A673 (cell line): Measurements from ENCODE around the gene CUX1. TPM values are rescaled to one million over a fixed set of nuclear protein-coding genes. Genes with fewer than 3 reads are reported as not detected.
"Not testable (repeated sequence)": the region's sequence is repeated elsewhere in the genome, so short reads cannot be mapped to it uniquely, and the experiment has no call there.

Experiments
- BruUV-seq: library from RNA; stranded (reverse); fragments of 400-500 nt; replicated peaks from 2 replicates; lab custom pipeline; 2021; lab: Mats Ljungman, UMichigan
- CTCF ChIA-PET: fragments of 300-600 bp; sonication (Branson Sonifier 250); formaldehyde crosslinking; loops from one replicate; lab custom pipeline; 2022; ENCODE audit warnings: antibody characterized with exemption; lab: Charles Lee
- POLR2A ChIA-PET: fragments of 300-600 bp; sonication (Branson Sonifier 250); formaldehyde crosslinking; loops from one replicate; lab custom pipeline; 2022; ENCODE audit warnings: antibody characterized with exemption; ENCODE audit not compliant: low non-redundant PET; lab: Charles Lee
- DNase-seq: peaks from one replicate; pipeline ENCODE4 v3.0.0-alpha.2; 2015; ENCODE audit warnings: low spot score
- H3K27ac ChIP-seq: fragments of 200-600 bp; sonication (generic); 2 replicates; pipeline ENCODE4 v1.5.1; 2016; ENCODE audit warnings: mixed run types, low read depth, mild to moderate bottlenecking, mixed read lengths, antibody characterized with exemption, low read length; ENCODE audit not compliant: poor library complexity, severe bottlenecking
- H3K27me3 ChIP-seq: fragments of 200-600 bp; sonication (generic); replicated peaks from 2 replicates; pipeline ENCODE4 v1.6.1; 2017; ENCODE audit warnings: mixed run types, low read depth, mild to moderate bottlenecking, mixed read lengths, antibody characterized with exemption, low read length; ENCODE audit not compliant: insufficient read depth, poor library complexity
- H3K36me3 ChIP-seq: fragments of 200-600 bp; sonication (generic); 2 replicates; pipeline ENCODE4 v1.6.1; 2016; ENCODE audit warnings: mixed run types, mild to moderate bottlenecking, mixed read lengths, antibody characterized with exemption, low read length; ENCODE audit not compliant: insufficient read depth, poor library complexity, severe bottlenecking
- H3K4me1 ChIP-seq: fragments of 200-600 bp; sonication (generic); 2 replicates; pipeline ENCODE4 v1.6.1; 2017; ENCODE audit warnings: mixed run types, mild to moderate bottlenecking, mixed read lengths, antibody characterized with exemption, low read length; ENCODE audit not compliant: insufficient read depth, poor library complexity, severe bottlenecking
- H3K4me3 ChIP-seq: fragments of 200-600 bp; sonication (generic); 2 replicates; pipeline ENCODE4 v1.5.1; 2016; ENCODE audit warnings: low read depth, mixed run types, mild to moderate bottlenecking, mixed read lengths, low read length; ENCODE audit not compliant: poor library complexity, severe bottlenecking
- H3K9me3 ChIP-seq: fragments of 200-600 bp; sonication (generic); 2 replicates; pipeline ENCODE4 v1.6.1; 2016; ENCODE audit warnings: mixed run types, low read depth, mild to moderate bottlenecking, mixed read lengths, antibody characterized with exemption, low read length; ENCODE audit not compliant: poor library complexity, severe bottlenecking
- EZH2 ChIP-seq: fragments of 200-600 bp; sonication (generic); IDR thresholded peaks from 2 replicates; pipeline ENCODE4 v1.6.1; 2017; ENCODE audit warnings: borderline replicate concordance, low read depth, mild to moderate bottlenecking, mixed read lengths, antibody characterized with exemption, low read length; ENCODE audit not compliant: poor library complexity, severe bottlenecking
- intact Hi-C: fragments of 100-400 bp; cut with micrococcal nuclease; formaldehyde crosslinking; loops from one replicate; pipeline ENCODE4 v1.10.0; 2022; ENCODE audit not compliant: unreplicated experiment
- total RNA-seq: library from RNA; stranded (reverse); gene quantifications from 2 replicates; pipeline ENCODE4 v1.2.3, GENCODE V29; 2021
- TF ChIP-seq, protein P1 (sequence below): fragments of 300-800, 200-600 bp; sonication (generic); conservative IDR thresholded peaks from 2 replicates; pipeline ENCODE4 v1.5.1; 2017; ENCODE audit warnings: low read depth, mild to moderate bottlenecking, antibody characterized with exemption, low read length, moderate library complexity, mixed read lengths

The CUX1 gene
- total RNA-seq, 1 experiment from 2014 or later: 49.4 TPM

GRCh38 chr7:101820703-101821102, 3.3 kb downstream of the CUX1 start:
- no TSS peak for BruUV-seq
- H3K36me3 ChIP-seq: no peaks in the 10 kb centered on the region
- H3K27ac ChIP-seq: no peak overlapping the region
- no peaks in the 10 kb centered on the region for H3K27me3 ChIP-seq
- CTCF ChIA-PET: no interaction called here
- DNase-seq: peak; percentile 60
- H3K4me1 ChIP-seq: peaks cover 54% of the 10 kb centered on the region
- H3K4me3 ChIP-seq: no peak overlapping the region
- H3K9me3 ChIP-seq: no peaks in the 10 kb centered on the region
- no peak for TF ChIP-seq EZH2
- TF ChIP-seq, protein P1, sequence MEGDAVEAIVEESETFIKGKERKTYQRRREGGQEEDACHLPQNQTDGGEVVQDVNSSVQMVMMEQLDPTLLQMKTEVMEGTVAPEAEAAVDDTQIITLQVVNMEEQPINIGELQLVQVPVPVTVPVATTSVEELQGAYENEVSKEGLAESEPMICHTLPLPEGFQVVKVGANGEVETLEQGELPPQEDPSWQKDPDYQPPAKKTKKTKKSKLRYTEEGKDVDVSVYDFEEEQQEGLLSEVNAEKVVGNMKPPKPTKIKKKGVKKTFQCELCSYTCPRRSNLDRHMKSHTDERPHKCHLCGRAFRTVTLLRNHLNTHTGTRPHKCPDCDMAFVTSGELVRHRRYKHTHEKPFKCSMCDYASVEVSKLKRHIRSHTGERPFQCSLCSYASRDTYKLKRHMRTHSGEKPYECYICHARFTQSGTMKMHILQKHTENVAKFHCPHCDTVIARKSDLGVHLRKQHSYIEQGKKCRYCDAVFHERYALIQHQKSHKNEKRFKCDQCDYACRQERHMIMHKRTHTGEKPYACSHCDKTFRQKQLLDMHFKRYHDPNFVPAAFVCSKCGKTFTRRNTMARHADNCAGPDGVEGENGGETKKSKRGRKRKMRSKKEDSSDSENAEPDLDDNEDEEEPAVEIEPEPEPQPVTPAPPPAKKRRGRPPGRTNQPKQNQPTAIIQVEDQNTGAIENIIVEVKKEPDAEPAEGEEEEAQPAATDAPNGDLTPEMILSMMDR: no peak
- POLR2A ChIA-PET: interaction anchor here (0.7 kb wide), 1 partner anchor 615 kb away, joined by 3 read pairs; no protein-coding TSS in a partner anchor
- intact Hi-C loops: no loop called here

- intact Hi-C loops, H3K27ac ChIP-seq, H3K9me3 ChIP-seq, H3K36me3 ChIP-seq, BruUV-seq, H3K4me3 ChIP-seq, H3K27me3 ChIP-seq, DNase-seq: not testable (repeated sequence)
- ChIA-PET CTCF (interaction anchor here (1.0 kb wide), 1 partner anchor 220 kb away, joined by 3 read pairs; no protein-coding TSS in a partner anchor), POLR2A (interaction anchor here (0.5 kb wide), 1 partner anchor 14 kb away, joined by 5 read pairs; no protein-coding TSS in a partner anchor)
- peaks cover 51% of the 10 kb centered on the region for H3K4me1 ChIP-seq
Observed at GRCh38 chr7:101822632-101823031, 5.2 kb downstream of the CUX1 start.

DNA sequence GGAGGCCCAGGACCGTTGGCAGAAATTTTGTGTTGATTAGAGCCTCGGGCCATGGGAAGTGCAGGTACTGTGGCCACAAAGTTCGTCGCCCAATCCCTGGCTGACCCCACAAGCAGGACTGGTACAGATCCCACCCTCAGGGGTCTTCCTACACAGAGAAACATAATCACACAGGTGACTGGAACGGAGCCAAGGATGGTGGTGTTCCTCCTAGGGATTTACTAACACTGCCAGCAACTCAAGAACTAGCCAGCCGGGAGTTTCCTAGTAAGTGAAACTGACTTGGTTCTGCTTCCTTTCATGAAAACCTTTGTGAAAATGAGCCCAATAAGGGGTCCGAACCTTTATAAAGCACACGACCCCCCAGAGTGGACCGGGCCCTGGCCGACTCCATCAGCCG, 5.7 kb downstream of the CUX1 start:
- BruUV-seq: no TSS peak
- DNase-seq: peak; percentile 46
- Histone ChIP-seq H3K4me3 (peak overlapping the region; percentile 9), H3K36me3 (no peaks in the 10 kb centered on the region), H3K4me1 (peaks cover 46% of the 10 kb centered on the region), H3K9me3 (no peaks in the 10 kb centered on the region), H3K27ac (peak overlapping the region; percentile 0), H3K27me3 (no peaks in the 10 kb centered on the region)
- intact Hi-C loops: no loop called here
- ChIA-PET CTCF (interaction anchor here (1.0 kb wide), 1 partner anchor 221 kb away, joined by 3 read pairs; no protein-coding TSS in a partner anchor), POLR2A (no interaction called here)
- no peak for TF ChIP-seq EZH2
- TF ChIP-seq, protein P1: no peak

DNA sequence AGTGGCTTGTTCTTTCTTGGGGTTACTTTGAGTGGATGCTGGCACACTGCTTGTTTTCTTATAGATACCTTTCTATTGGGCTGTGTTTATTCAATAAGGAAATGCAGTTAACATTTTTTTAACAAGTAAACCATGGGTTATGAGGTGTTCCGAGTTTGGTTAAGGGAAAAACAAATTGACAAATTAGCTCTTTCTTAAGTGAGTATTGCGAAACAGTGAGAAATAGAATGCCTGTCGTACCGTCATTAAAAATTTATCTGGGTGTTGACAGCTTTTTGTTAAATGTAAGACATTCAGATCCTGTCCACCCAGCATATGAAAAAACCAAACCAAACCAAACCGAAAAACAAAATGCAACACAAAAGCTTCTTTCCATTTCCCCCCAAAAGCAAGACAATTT, 6.2 kb downstream of the CUX1 start:
- H3K4me1 ChIP-seq: peaks cover 43% of the 10 kb centered on the region
- peak; percentile 29 for DNase-seq
- no peaks in the 10 kb centered on the region for H3K27me3 ChIP-seq
- BruUV-seq: no TSS peak
- peak overlapping the region; percentile 0 for H3K27ac ChIP-seq
- POLR2A ChIA-PET: no interaction called here
- H3K4me3 ChIP-seq: peak overlapping the region; percentile 9
- no peak for TF ChIP-seq EZH2
- TF ChIP-seq, protein P1: no peak
- no peaks in the 10 kb centered on the region for H3K9me3 ChIP-seq
- intact Hi-C loops: no loop called here
- CTCF ChIA-PET: interaction anchor here (0.6 kb wide), 1 partner anchor 627 kb away, joined by 9 read pairs; no protein-coding TSS in a partner anchor
- no peaks in the 10 kb centered on the region for H3K36me3 ChIP-seq
